HL-60/S4 treated with phorbol 12-myristate 13-acetate at 8.2 ng/mL for 4 days and 3 days (cell line): ENCODE results near the gene NUDT4.
"Not testable (repeated sequence)": the region's sequence is repeated elsewhere in the genome, so short reads cannot be mapped to it uniquely, and the experiment has no call there.

Experiments
- in situ Hi-C: fragments of 300-500 bp; cut with MboI; formaldehyde crosslinking; loops from 2 replicates; pipeline ENCODE4 v1.15.0; 2022; ENCODE audit warnings: low sequenced_read_pairs

Gene NUDT4

DNA sequence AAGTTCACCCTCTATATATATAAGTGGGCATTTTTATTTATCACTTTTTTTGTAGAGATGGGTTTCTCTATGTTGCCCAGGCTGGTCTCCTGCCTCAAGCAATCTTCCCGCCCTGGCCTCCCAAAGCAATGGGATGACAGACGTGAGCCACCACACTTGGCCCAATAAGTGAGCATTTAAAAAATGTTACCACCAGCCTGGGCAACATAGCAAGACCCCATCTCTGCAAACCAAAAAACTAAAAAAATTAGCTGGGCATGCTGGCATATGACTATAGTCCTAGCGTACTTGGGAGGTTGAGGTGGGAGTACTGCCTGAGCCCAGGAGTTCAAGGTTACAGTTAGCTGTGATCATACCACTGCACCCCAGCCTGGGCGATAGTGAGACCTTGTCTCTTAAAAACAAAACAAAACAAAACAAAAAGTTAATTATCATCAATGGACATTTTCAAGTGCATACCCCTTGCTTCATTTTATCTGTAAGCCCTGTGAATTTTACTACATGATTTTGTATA is 40.3 kb downstream of the NUDT4 start:
- in situ Hi-C loops, result loop anchor here (25.0 kb wide), 2 partner anchors 431 to 631 kb away; no protein-coding TSS in a partner anchor

DNA sequence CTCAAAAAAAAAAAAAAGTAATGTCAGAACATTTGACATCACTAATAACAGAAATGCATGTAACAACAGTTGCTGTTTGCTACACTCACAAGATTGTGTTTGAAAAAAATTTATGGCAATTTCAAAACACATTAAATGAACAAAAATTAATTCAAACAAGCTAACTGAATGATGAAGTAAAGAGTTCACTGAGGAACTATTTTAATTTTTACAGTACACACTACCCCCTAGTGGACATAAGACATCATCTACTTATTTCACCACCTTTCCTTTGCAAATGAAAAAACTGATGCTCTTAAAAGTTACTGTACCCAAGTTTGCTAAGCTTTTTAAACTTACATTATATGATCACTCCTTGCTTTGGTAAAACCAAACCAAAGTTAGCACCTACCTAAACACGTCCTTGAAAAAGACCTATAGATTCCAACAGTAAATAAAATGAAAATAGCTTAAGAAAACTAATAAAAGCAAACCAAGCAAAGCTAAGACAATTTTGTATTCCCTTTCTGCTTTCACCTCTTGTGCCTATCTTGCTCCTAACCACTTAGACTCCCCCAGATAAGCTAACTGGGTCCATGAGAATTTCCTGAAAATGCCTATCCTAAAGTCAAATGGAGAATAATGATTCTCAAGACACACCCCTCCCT is 41.8 kb downstream of the NUDT4 start:
- in situ Hi-C loops, result loop anchor here (25.0 kb wide), 2 partner anchors 432 to 632 kb away; no protein-coding TSS in a partner anchor

DNA sequence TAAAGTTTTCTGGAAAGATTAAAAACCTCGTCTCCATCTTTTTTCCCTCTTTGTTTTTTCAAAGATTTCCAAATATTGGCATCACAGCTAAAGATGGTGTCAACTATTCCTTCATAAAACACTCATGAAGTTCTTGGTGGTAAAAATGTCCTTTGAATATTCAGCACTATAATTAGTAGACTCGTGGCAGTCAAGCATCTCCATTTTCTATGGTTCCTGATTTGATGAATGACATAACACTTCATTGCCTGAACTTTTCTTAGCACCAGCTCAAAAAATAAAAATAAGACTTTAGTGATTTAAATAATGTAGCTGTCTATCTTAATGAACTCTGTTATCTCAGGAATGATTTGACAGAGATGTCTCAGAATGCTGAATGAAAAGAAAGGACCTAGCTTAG is 44.3 kb downstream of the NUDT4 start:
- in situ Hi-C loops, result loop anchor here (25.0 kb wide), 2 partner anchors 435 to 635 kb away; no protein-coding TSS in a partner anchor

DNA sequence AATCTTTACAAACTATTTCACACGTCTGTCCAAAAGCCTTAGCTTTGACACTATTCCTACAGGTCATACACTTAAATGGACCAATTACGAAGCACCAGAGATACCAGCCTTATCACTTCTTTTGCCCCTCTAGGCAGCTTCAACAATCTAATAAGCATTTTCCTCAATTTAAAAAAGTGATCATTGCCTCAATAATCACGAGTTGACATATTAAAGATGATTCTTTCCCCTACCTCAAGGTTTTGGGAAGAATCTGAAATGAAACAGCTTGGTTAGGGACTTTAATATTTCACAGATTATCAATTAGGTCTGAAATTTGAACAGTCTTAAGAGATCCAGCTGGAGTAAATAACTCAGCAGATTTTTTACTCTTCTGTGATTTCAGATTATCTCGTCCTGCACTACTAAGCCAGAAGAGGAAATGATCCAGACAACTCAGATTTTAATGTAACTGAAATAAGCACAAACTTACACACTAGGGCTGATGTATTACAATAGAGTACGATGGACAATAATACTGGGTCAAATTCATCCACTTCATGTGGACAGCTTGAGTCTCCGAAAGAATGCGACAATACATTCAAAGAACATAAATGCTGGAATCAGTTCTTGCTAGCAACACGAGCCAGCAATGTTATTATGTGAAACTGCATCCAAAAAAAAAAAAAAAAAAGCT is 48.1 kb downstream of the NUDT4 start:
- in situ Hi-C loops, result no loop called here

DNA sequence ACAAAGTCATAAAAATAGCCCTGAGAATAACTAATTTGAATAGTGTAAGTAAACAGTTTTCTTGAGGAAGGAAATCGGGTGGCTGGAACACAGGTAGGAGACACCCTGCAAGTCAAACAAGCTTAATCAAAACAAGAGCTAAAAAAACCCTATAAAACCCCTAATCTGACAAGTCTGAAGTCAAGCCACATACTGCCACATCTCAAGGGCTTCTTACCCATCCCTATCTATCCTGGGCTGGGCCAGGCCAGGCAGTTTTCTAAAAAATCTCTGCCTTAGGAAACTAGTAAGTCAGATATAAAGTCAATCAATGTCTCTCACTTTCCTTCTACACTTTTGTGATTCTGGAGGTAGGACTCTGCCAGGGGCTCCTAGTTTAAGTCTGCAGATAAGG is 48.7 kb downstream of the NUDT4 start:
- in situ Hi-C loops, result no loop called here

DNA sequence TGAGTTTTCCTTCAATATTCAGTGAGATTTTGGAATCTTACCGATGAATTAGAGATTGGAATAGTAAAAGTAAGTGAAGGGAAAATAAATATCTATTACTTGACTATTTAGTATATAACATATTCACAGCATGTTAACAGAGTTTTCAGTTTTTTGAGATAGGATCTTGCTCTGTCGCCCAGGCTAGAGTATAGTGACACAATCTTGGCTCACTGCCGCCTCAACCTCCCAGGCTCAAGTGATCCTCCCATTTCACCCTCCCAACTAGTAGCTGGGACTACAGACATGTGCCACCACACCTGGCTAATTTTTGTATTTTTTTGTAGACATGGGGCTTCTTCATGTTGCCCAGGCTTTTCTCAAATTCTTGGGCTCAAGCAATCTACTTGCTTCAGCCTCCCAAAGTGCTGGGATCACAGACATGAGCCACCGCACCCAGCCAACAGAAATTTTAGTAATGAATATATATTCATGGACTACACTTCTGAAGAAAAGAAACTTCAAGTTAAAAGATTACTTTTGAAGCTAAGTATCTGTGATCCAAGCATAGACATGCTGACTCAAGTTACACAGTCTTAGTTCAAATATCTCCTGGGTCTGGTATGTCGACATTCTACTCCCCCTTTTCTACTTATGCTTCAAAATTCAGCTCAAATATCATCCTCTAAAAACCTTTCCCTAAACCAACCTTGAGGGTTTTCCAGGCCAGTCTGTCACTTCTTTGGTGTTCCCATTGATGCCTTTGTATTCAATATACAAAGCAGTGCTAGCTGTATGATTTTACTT is 50.2 kb downstream of the NUDT4 start:
- in situ Hi-C loops, result no loop called here

DNA sequence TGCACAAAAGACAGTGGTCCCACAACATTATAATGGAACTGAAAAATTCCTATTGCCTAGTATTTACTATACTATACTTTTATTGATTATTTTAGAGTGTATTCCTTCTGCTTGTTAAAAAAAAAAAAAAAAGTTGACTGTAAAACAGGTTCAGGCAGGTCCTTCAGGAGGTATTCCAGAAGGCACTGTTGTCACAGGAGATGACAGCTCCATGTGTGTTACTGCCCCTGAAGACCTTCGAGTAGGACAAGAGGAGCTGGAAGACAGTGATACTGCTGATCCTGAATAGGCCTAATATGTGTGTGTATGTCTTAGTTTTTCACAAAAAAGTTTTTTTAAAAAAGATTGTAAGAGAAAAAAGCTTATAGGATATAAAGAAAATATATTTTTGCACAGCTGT is 51.7 kb downstream of the NUDT4 start:
- in situ Hi-C loops, result no loop called here

DNA sequence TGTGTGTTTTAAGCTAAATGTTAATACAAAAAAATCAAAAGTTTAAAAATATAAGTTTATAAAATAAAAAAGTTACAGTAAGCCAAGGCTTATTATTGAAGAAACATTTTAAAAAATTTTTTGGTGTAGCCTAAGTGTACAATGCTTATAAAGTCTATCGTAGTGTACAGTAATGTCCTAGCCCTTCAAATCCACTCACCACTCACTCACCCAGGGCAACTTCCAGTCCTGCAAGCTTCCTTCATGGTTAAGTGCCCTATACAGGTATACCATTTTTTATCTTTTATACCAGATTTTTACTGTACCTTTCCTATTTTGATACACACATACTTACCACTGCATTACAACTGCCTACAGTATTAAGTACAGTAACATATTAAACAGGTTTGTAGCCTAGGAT is 52.1 kb downstream of the NUDT4 start:
- in situ Hi-C loops, result no loop called here

DNA sequence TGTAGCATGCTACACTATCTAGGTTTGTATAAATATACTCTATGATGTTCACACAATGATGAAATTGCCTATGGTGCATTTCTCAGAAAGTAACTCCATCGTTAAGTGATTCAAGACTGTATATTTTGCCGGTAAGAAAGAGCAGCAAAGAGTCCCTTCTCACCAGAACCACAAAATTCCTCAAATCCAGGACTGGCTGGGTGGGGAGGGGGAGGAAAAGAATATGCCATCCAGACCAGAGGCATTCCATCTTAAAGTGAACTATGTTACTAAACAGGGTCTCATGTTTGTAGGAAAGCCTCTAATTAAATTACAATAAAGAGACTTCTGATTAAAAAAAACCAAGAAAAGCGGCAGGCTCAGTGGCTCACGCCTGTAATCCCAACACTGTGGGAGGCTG is 52.6 kb downstream of the NUDT4 start:
- in situ Hi-C loops, result no loop called here

DNA sequence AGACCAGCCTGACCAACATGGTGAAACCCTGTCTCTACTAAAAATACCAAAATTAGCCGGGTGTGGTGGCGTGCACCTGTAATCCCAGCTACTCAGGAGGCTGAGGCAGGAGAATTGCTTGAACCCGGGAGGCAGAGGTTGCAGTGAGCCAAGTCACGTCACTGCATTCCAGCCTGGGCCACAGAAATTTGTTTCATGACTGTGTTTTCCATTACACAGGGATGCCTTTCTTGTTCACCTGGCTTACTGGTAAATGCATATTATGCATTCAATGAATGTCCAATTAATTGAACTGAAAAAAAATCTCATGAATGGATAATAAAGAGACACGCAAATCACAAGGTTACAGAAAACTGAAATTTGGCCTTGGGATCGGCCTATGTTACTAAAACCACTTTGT is 54.3 kb downstream of the NUDT4 start:
- in situ Hi-C loops, result not testable (repeated sequence)

DNA sequence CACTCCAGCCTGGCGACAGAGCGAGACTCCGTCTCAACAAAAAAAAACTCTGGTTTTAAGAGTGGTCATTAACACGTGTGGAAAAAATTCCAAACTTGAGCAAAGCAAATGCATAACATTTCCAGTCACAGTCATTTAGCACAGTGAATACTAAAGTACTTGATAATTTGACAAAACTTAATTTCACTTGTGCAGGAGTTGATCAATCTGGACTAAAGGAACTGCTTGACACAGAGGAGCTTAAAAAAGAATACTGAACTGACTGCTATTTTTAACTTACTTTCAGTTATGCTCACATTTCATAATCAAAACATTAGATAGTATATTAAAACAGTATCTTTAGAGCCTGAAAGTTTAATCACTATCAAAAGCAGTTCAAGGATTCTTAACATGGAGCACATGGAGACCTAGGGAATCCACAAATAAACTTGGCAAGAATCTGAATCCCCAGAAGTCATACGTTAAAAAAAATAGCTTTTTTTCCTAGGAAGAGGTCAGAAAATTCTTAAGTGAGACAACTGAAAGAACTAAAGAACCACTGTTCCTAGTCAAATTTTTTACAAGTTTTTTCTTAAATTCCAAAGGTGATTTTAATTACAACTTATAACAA is 56.6 kb downstream of the NUDT4 start:
- in situ Hi-C loops, result no loop called here

DNA sequence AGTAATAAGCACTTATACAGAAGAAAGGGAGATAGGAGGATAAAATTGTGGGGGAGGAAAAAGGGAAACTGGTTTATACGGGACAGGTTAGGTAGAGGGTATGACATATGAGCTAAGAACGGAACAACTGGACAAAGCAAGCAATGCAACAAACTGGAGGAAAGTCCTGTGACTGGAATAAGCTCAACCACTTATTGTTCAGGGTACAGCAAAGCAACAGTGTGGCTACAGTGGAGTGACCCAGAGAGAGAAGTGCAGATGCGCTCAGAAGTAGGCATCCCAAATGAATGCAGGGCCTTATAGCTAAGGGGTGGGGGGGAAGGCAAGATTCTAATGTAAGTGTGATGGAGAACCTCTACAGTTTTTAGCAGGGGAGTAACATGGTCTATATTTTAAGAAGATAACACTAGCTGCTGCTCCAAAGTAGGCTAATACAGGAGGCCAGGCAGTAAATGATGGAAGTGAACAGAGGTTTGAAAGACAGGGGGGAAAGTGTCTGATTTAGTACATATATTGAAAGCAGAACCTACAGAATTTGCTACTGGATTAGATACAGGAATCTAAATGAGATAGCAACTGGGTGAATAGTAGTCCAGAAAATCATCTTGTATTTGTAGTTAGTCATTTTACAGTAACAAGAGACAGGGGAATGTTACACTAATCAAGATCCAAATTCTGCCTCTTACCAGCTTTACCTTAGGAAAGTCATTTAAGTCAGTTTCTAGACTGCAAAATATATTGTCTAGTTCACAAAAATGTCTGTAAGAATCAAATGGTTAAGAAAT is 60.7 kb downstream of the NUDT4 start:
- in situ Hi-C loops, result no loop called here

DNA sequence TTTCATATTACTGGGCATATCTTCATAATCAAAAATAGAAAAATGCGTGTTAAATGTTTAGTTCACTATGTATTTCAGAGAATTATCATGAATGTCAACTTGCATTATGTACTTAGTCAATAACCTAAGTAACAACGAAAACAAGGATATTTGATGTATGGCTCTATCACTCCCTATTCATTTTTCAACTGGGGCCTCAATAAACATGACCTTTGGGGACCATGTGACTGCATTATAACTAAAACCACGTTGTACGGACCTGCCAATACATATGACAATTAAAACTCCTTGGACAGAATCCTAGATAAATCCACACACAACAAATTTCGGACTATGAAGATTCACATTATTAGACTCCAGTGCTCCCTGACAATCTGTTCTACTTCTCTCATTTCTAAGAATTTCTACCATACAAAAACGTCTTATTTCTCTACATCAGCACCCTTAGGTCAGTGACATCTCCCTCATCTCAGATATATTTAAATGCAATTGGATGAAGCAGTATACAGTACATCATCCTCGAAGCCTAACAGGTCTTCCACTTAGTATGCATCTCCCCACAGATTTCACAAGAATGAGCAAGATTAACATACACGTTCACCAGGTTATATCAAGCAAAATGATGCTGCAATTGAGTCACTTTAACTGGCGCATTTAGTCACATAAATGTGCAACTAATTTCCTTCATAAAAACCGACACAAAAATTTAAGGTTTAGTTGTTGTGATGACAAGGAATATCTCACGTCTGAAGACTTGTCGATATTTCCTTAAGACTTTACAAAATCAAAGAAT is 62.5 kb downstream of the NUDT4 start:
- in situ Hi-C loops, result no loop called here

DNA sequence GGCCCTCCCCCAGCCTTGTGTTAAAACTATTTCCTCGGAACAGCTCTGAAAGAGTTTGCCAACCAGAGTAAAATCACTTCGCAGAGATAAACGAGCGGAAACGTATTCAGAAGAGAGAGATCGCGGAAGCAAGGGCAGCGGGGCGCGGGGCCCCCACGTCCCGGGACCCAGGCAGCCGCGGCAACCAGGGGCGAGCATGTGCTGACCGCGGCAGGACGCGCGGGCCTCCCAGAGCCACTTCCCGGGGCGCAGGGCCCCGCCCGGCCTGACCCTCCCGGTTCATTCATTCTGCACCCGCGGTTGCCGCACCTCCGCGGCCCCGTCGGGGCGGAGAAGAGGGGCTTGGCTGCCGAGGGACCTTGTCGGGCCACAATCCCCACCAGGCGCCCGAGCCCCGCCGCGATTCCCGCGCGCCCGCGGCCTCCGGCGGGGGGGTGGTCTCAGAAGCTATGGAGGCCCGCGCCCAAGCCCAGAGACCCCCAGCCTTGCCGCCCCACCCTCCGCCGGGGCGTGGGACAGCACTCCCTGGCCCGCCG is 63.4 kb downstream of the NUDT4 start:
- in situ Hi-C loops, result no loop called here

DNA sequence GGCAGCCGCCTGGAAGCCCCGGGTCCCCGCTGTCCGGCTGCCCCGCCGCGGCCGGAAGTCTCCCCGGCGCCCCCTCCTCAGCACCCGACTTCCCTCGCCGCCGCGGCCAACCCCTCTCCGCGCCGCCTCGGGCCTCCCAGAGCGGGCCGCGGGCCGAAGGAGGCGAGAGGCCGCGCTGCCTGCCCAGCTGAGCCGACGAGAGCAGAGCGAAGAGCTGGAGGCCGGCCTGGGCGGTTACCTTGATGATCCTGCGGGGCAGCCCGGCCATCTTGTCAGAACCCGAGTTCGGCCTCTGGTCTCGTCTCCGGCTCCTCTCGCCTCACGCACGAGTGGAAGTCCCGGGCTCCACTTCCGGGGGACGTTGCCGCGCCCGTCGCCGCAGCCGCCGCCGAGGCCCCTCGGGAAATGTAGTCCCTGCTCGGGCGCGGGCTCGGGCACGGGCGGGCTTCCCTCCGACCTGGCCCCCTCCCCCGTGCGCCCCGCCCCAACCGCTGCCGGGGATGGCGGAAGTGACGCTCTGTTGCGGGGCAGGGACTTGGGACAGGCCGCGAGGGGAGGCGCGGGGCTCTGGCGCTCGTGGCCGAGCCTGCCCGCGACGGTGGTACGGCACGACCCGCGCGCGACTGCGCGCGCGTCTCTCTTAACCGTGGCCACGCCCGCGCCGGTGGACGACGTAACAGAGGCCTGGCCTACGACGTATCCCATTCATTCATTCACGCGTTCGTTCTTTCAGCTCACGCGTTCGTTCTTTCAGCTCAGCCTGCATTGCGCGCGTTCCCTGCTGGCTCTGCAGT is 64.1 kb downstream of the NUDT4 start, which contains the start of gene UBE2N:
TSS of gene UBE2N (minus strand) at position 331 of the 794 bp plus-strand sequence. CDS start at position 268, 63 bp downstream.
- in situ Hi-C loops, result no loop called here

DNA sequence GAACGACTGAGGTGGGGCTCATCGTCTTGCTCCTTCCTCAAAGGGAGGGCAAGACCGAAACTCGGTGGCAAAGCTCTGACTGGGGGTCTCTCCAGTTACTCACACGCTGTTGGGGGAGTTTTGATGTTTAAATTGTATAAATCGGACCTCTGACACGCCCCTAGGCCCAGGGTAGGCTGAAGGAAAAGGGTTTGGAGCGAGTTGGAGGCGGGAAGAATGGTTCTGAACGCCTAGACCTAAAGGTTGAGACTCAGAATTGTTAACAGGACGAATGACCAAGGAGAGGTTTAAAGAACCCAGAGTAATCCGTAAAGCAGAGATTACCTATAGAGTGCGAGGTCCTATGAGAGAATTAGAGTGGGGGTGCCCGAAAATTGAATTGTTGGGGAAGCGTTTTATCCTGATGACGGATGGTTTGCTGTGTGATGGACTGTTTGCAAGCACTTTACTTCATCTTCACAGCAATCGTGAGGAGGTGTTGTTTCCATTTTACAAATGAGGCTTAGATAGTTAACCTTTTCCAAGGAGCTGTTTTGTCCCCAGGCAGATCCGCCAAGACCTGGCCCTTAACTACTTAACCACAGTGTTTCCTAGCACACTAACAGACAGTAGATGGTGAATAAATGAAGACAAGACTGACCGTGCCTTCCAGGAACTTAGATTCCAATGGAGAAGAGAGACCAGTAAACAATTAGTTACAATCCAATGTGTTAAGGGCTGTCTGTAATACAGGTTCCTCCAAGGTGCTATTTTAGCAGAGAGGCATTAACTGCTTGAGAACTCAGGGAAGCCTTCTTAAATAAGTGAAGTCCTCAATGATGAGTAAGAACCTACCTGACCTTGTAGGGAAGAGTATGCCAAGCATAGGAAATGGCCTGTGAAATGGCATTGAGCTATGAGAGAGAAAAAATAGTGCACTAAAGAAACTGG is 65.0 kb downstream of the NUDT4 start:
- in situ Hi-C loops, result no loop called here

DNA sequence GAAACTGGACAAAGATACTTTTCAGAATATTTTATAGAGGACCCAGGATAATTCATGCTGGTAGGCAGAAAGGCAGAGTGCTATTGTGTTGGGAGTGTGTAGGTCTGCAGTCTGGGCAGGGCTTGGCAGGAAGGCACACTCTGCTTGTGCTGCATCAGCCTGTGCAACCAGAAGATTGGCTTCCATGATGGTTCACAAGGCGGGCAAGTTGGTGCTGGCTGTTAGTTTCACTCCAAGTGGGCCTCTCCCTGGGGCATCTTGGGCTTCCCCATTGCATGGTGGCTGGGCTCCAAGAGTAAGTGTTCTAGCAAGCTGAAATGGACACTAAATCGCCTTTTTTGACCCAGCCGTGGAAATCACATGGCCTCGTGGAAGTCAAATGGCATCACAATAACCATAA is 65.9 kb downstream of the NUDT4 start:
- in situ Hi-C loops, result no loop called here
